Uterus (tissue), 2 donors: ENCODE data around the gene ZNF512B.

Experiments
- CTCF ChIP-seq, 4 experiments: fragments of 200-600 bp in 2 of 4; fragments of 450-650 bp in 2 of 4; sonication (generic) in 2 of 4; IDR thresholded peaks; one replicate each; pipeline ENCODE4 v1.5.1; 2016 to 2019; ENCODE audit warnings: antibody characterized with exemption in 4 of 4, mild to moderate bottlenecking in 2 of 4, moderate library complexity in 1 of 4
- POLR2A ChIP-seq, 2 donors: fragments of 450-650 bp; IDR thresholded peaks; one replicate each; pipeline ENCODE4 v1.6.1; 2016; ENCODE audit warnings: antibody characterized with exemption in 2 of 2, mild to moderate bottlenecking in 1 of 2, moderate library complexity in 1 of 2

GRCh38 chr20:64001607-64002011, 31.9 kb upstream of the ZNF512B start:
- TF ChIP-seq CTCF (IDR thresholded peaks at IDR 0.05) (no peak), POLR2A (IDR thresholded peaks at IDR 0.05) (no peak)
